HEK293 (cell line): ENCODE data around the gene MMP11.

Source experiments
- CTCF ChIA-PET: fragments of 350-600 bp; formaldehyde crosslinking; extraction: SDS; loops from one replicate; lab custom pipeline; 2021; ENCODE audit warnings: antibody characterized with exemption; lab: Yijun Ruan, JAX
- POLR2A ChIA-PET: fragments of 300-600 bp; formaldehyde crosslinking; extraction: SDS; loops from one replicate; lab custom pipeline; 2020; ENCODE audit warnings: antibody characterized with exemption, inconsistent platforms; lab: Yijun Ruan, JAX
- H3K27ac ChIP-seq: fragments of 200-500 bp; sonication (Bioruptor generic); 2 replicates; pipeline ENCODE4 v1.5.1; 2014; ENCODE audit warnings: low read depth, low read length, control low read depth, inconsistent platforms; ENCODE audit errors: extremely low read depth
- H3K36me3 ChIP-seq, 2 experiments: fragments of 200-500 bp in 1 of 2; sonication (Bioruptor generic) in 1 of 2; 1 replicate in 1 of 2; 2 replicates in 1 of 2; pipeline ENCODE4 v1.5.1; 2014 to 2017; ENCODE audit warnings: inconsistent platforms in 2 of 2, low read length in 2 of 2; ENCODE audit not compliant: control insufficient read depth in 2 of 2, insufficient read depth in 1 of 2
- H3K4me1 ChIP-seq: fragments of 200-500 bp; sonication (Bioruptor generic); 2 replicates; pipeline ENCODE4 v1.5.1; 2014; ENCODE audit warnings: mild to moderate bottlenecking, low read length, inconsistent platforms; ENCODE audit not compliant: control insufficient read depth, insufficient read depth
- H3K4me3 ChIP-seq: 2 replicates; pipeline ENCODE4 v1.5.1; 2011; ENCODE audit warnings: low read depth, mild to moderate bottlenecking, control low read depth, low read length, moderate library complexity
- H3K9me3 ChIP-seq: fragments of 200-500 bp; sonication (Bioruptor generic); 2 replicates; pipeline ENCODE4 v1.5.1; 2014; ENCODE audit warnings: low read depth, low read length, inconsistent platforms; ENCODE audit not compliant: control insufficient read depth, insufficient read depth
- GLIS1 ChIP-seq: fragments of 450-650 bp; formaldehyde crosslinking; IDR thresholded peaks from 2 replicates; pipeline ENCODE4 v1.5.1; 2016; ENCODE audit warnings: missing biosample characterization, missing genetic modification characterization
- HOXC10 ChIP-seq: sonication (generic); formaldehyde crosslinking; IDR thresholded peaks from 2 replicates; pipeline ENCODE4 v1.8.1; 2023; ENCODE audit warnings: mild to moderate bottlenecking, missing genetic modification reagents
- KLF1 ChIP-seq: fragments of 450-650 bp; formaldehyde crosslinking; IDR thresholded peaks from 2 replicates; pipeline ENCODE4 v1.5.1; 2016; ENCODE audit warnings: missing biosample characterization, missing genetic modification characterization
- MEIS1 ChIP-seq: sonication (generic); formaldehyde crosslinking; IDR thresholded peaks from 2 replicates; pipeline ENCODE4 v1.8.1; 2022; ENCODE audit warnings: missing genetic modification reagents, mild to moderate bottlenecking, borderline replicate concordance
- OSR2 ChIP-seq: fragments of 450-650 bp; formaldehyde crosslinking; IDR thresholded peaks from 2 replicates; pipeline ENCODE4 v1.5.1; 2016; ENCODE audit warnings: missing biosample characterization, missing genetic modification characterization
- SP2 ChIP-seq: fragments of 450-650 bp; formaldehyde crosslinking; IDR thresholded peaks from 2 replicates; pipeline ENCODE4 v1.5.1; 2016; ENCODE audit warnings: missing biosample characterization, missing genetic modification characterization
- TSHZ1 ChIP-seq: fragments of 450-650 bp; formaldehyde crosslinking; IDR thresholded peaks from 2 replicates; pipeline ENCODE4 v1.5.1; 2016; ENCODE audit warnings: missing biosample characterization, missing genetic modification characterization, borderline replicate concordance
- ZNF24 ChIP-seq: fragments of 450-650 bp; formaldehyde crosslinking; IDR thresholded peaks from 2 replicates; pipeline ENCODE4 v1.5.1; 2016; ENCODE audit warnings: missing biosample characterization, missing genetic modification characterization
- ZNF302 ChIP-seq: fragments of 450-650 bp; formaldehyde crosslinking; IDR thresholded peaks from 2 replicates; pipeline ENCODE4 v1.5.1; 2016; ENCODE audit warnings: missing biosample characterization, missing genetic modification characterization, low read depth
- ZNF394 ChIP-seq: fragments of 450-650 bp; formaldehyde crosslinking; IDR thresholded peaks from 2 replicates; pipeline ENCODE4 v1.5.1; 2016; ENCODE audit warnings: missing biosample characterization, missing genetic modification characterization, mild to moderate bottlenecking, moderate library complexity, borderline replicate concordance
- ZNF514 ChIP-seq: fragments of 450-650 bp; formaldehyde crosslinking; IDR thresholded peaks from 2 replicates; pipeline ENCODE4 v1.5.1; 2016; ENCODE audit warnings: missing biosample characterization, missing genetic modification characterization
- ZNF558 ChIP-seq: fragments of 450-650 bp; formaldehyde crosslinking; IDR thresholded peaks from 2 replicates; pipeline ENCODE4 v1.5.1; 2016; ENCODE audit warnings: missing biosample characterization, missing genetic modification characterization
- ZNF560 ChIP-seq: fragments of 450-650 bp; formaldehyde crosslinking; IDR thresholded peaks from 2 replicates; pipeline ENCODE4 v1.5.1; 2017; ENCODE audit warnings: missing biosample characterization, missing genetic modification characterization, borderline replicate concordance
- ZNF610 ChIP-seq: fragments of 450-650 bp; formaldehyde crosslinking; IDR thresholded peaks from 2 replicates; pipeline ENCODE4 v1.5.1; 2016; ENCODE audit warnings: missing biosample characterization, missing genetic modification characterization, borderline replicate concordance
- ZNF654 ChIP-seq: fragments of 450-650 bp; formaldehyde crosslinking; IDR thresholded peaks from 2 replicates; pipeline ENCODE4 v1.5.1; 2016; ENCODE audit warnings: low read depth, missing biosample characterization, missing genetic modification characterization
- ZNF701 ChIP-seq: fragments of 450-650 bp; formaldehyde crosslinking; IDR thresholded peaks from 2 replicates; pipeline ENCODE4 v1.5.1; 2016; ENCODE audit warnings: missing biosample characterization, missing genetic modification characterization
- ZNF76 ChIP-seq: fragments of 450-650 bp; formaldehyde crosslinking; IDR thresholded peaks from 2 replicates; pipeline ENCODE4; 2016; ENCODE audit warnings: low read depth, missing biosample characterization, missing genetic modification characterization, borderline replicate concordance
- ZNF830 ChIP-seq: fragments of 450-650 bp; IDR thresholded peaks from 2 replicates; pipeline ENCODE4 v1.5.0; 2018; ENCODE audit warnings: missing biosample characterization, missing genetic modification characterization, low read depth, mild to moderate bottlenecking, moderate library complexity
- ZNF843 ChIP-seq: fragments of 450-650 bp; formaldehyde crosslinking; IDR thresholded peaks from 2 replicates; pipeline ENCODE4 v1.5.1; 2016; ENCODE audit warnings: missing biosample characterization, missing genetic modification characterization
- TF ChIP-seq, protein P1 (sequence below): fragments of 450-650 bp; formaldehyde crosslinking; IDR thresholded peaks from 2 replicates; pipeline ENCODE4 v1.5.1; 2016; ENCODE audit warnings: missing biosample characterization, missing genetic modification characterization, low read depth
- TF ChIP-seq, protein P2 (sequence below): fragments of 450-650 bp; IDR thresholded peaks from 2 replicates; pipeline ENCODE4 v1.5.1; 2018; ENCODE audit warnings: missing biosample characterization, mild to moderate bottlenecking, missing genetic modification characterization
- TF ChIP-seq, protein P3 (sequence below): sonication (generic); formaldehyde crosslinking; IDR thresholded peaks from 2 replicates; pipeline ENCODE4 v1.8.1; 2022; ENCODE audit warnings: mild to moderate bottlenecking, moderate library complexity, missing genetic modification reagents
- TF ChIP-seq, protein P4 (sequence below): fragments of 450-650 bp; formaldehyde crosslinking; IDR thresholded peaks from 2 replicates; pipeline ENCODE4 v1.5.1; 2017; ENCODE audit warnings: missing biosample characterization, missing genetic modification characterization

MMP11 gene

GRCh38 chr22:23755711-23756110, 16.9 kb upstream of the MMP11 start (continued):
- TF ChIP-seq, protein P1, sequence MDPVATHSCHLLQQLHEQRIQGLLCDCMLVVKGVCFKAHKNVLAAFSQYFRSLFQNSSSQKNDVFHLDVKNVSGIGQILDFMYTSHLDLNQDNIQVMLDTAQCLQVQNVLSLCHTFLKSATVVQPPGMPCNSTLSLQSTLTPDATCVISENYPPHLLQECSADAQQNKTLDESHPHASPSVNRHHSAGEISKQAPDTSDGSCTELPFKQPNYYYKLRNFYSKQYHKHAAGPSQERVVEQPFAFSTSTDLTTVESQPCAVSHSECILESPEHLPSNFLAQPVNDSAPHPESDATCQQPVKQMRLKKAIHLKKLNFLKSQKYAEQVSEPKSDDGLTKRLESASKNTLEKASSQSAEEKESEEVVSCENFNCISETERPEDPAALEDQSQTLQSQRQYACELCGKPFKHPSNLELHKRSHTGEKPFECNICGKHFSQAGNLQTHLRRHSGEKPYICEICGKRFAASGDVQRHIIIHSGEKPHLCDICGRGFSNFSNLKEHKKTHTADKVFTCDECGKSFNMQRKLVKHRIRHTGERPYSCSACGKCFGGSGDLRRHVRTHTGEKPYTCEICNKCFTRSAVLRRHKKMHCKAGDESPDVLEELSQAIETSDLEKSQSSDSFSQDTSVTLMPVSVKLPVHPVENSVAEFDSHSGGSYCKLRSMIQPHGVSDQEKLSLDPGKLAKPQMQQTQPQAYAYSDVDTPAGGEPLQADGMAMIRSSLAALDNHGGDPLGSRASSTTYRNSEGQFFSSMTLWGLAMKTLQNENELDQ (tag by site-specific recombination) = no peak
- TF ChIP-seq HOXC10 (CRISPR knock-in tag) (no peak), ZNF654 (tag by site-specific recombination) (no peak), ZNF560 (tag by site-specific recombination) (no peak)
- TF ChIP-seq, protein P2, sequence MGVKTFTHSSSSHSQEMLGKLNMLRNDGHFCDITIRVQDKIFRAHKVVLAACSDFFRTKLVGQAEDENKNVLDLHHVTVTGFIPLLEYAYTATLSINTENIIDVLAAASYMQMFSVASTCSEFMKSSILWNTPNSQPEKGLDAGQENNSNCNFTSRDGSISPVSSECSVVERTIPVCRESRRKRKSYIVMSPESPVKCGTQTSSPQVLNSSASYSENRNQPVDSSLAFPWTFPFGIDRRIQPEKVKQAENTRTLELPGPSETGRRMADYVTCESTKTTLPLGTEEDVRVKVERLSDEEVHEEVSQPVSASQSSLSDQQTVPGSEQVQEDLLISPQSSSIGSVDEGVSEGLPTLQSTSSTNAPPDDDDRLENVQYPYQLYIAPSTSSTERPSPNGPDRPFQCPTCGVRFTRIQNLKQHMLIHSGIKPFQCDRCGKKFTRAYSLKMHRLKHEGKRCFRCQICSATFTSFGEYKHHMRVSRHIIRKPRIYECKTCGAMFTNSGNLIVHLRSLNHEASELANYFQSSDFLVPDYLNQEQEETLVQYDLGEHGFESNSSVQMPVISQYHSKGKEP (tag by site-specific recombination) = no peak

DNA sequence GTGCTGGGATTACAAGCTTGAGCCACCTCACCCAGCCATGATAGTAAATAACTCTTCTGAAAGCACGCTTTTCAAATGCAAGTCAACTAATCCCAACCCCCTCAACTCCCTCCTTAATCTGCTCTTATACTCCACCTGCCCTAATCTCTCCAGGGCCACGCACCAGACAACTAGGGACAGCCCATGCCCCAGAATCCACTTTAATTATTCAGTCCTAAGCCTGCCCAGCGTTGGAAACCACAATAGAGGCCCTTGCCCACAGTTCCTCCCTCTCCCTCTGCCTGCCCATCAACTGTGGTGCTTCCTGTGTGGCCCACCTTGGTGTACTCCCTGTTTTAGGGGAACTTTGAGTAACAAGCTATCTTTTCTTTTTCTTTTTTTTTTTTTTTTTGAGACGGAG, 15.8 kb upstream of the MMP11 start:
- Histone ChIP-seq H3K36me3 (no peaks in the 10 kb centered on the region), H3K9me3 (no peaks in the 10 kb centered on the region), H3K4me1 (no peaks in the 10 kb centered on the region), H3K4me3 (no peak overlapping the region), H3K27ac (no peak overlapping the region)
- ChIA-PET POLR2A (interaction anchor here (0.6 to 0.7 kb wide), 2 partner anchors 11 to 101 kb away, joined by 4 to 6 read pairs; partner anchors contain the start of gene SLC2A11), CTCF (interaction anchor here (1.7 kb wide), 1 partner anchor 89 kb away, joined by 5 read pairs; no protein-coding TSS in a partner anchor)
- TF ChIP-seq ZNF610 (tag by site-specific recombination) (no peak), ZNF843 (tag by site-specific recombination) (no peak), TSHZ1 (tag by site-specific recombination) (no peak), ZNF701 (tag by site-specific recombination) (no peak), MEIS1 (no peak), SP2 (tag by site-specific recombination) (no peak), ZNF76 (tag by site-specific recombination) (no peak), GLIS1 (tag by site-specific recombination) (no peak), OSR2 (tag by site-specific recombination) (no peak), ZNF514 (tag by site-specific recombination) (no peak), ZNF394 (tag by site-specific recombination) (no peak), ZNF558 (tag by site-specific recombination) (no peak), KLF1 (no peak), ZNF830 (tag by site-specific recombination) (no peak), ZNF302 (no peak), ZNF24 (tag by site-specific recombination) (no peak)
- TF ChIP-seq, protein P3, sequence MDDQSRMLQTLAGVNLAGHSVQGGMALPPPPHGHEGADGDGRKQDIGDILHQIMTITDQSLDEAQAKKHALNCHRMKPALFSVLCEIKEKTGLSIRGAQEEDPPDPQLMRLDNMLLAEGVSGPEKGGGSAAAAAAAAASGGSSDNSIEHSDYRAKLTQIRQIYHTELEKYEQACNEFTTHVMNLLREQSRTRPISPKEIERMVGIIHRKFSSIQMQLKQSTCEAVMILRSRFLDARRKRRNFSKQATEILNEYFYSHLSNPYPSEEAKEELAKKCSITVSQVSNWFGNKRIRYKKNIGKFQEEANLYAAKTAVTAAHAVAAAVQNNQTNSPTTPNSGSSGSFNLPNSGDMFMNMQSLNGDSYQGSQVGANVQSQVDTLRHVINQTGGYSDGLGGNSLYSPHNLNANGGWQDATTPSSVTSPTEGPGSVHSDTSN (CRISPR knock-in tag) = no peak
- TF ChIP-seq, protein P4, sequence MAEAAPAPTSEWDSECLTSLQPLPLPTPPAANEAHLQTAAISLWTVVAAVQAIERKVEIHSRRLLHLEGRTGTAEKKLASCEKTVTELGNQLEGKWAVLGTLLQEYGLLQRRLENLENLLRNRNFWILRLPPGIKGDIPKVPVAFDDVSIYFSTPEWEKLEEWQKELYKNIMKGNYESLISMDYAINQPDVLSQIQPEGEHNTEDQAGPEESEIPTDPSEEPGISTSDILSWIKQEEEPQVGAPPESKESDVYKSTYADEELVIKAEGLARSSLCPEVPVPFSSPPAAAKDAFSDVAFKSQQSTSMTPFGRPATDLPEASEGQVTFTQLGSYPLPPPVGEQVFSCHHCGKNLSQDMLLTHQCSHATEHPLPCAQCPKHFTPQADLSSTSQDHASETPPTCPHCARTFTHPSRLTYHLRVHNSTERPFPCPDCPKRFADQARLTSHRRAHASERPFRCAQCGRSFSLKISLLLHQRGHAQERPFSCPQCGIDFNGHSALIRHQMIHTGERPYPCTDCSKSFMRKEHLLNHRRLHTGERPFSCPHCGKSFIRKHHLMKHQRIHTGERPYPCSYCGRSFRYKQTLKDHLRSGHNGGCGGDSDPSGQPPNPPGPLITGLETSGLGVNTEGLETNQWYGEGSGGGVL (tag by site-specific recombination) = no peak
